ENCODE measurements around the gene GIGYF2. TPM values are rescaled to one million over a fixed set of nuclear protein-coding genes. Genes with fewer than 3 reads are reported as not detected.
"Not testable (repeated sequence)": the region's sequence is repeated elsewhere in the genome, so short reads cannot be mapped to it uniquely, and the experiment has no call there.

GIGYF2 gene
- polyA plus RNA-seq, 1 of the 3 experiments (the other 2 are of a cell fraction), result 12.8 TPM

DNA sequence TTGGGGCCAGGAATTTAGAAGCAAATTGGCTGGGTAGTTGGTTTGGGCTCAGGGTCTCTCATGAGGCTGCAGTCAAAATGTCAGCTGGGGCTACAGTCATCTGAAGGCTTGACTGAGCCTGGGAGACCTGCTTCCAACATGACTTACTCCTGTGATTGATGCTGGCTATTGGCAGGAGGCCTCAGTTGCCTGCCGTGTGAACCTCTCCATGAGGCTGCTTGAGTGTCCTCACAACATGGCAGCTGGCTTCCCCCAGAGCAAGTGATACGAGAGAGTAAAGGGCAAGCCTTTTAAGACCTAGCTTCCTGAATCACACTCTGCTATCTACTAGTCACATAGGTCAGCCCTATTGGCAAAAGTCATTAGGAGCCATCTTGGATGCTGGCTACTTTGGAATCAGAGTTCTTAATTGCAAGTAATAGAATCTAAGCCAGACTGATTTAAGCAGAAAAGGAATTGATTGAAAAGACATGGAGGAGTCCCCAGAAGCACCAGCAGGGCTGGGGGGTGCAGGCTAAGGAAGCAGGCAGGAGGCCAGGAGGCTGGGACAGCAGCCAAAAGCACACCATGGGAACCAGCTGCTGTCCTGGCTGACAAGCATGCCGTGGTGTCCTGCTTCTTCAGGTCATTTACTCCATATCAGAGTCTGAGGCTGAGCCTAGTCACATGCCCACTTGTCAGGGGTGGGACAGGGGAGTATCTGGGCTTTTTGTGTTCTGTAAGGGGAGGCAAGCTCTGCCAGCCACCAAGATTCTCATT lies 7.8 kb upstream of the GIGYF2 start:
- H3K4me1 ChIP-seq (ENCODE audit: control insufficient read depth in 1 of 2, insufficient read depth in 2 of 2, low read depth in 1 of 2, low read length in 1 of 2), result peaks cover 0 to 3% of the 10 kb centered on the region in 2 experiments; a peak in 1 of 4 replicates
- no peak overlapping the region for H3K27ac ChIP-seq (ENCODE audit: low read depth in 2 of 2, low read length in 1 of 2)
- no peak overlapping the region for H3K4me3 ChIP-seq (ENCODE audit: low read depth in 2 of 2, low read length in 1 of 2)
- H3K9me2 ChIP-seq, result no peaks in the 10 kb centered on the region
- H4K20me1 ChIP-seq (ENCODE audit: insufficient read depth), result no peaks in the 10 kb centered on the region
- WGBS (ENCODE audit: low lambda C conversion rate), result 23% methylated on average over 2 of the region's 3 CpGs
- H3K9me3 ChIP-seq, result no peaks in the 10 kb centered on the region
- no peaks in the 10 kb centered on the region for H3F3A ChIP-seq (replicated peaks; ENCODE audit: insufficient read depth)
- no peak overlapping the region for H3K4me2 ChIP-seq
- no peaks in the 10 kb centered on the region for H3K36me3 ChIP-seq (replicated peaks in 1 of 2; ENCODE audit: control insufficient read depth in 1 of 2, insufficient read depth in 2 of 2, low read length in 1 of 2)
- TF ChIP-seq MXI1 (IDR thresholded peaks at IDR 0.05; ENCODE audit: low read depth, low read length) (peak; percentile 90; the same call in 1 of the 2 replicates), GABPA (IDR thresholded peaks at IDR 0.05; ENCODE audit: low read depth) (no peak), MEF2A (IDR thresholded peaks at IDR 0.05; ENCODE audit: borderline replicate concordance, low read depth) (no peak), TAF1 (IDR thresholded peaks at IDR 0.05; ENCODE audit: borderline replicate concordance, low read depth, low read length) (no peak), RAD21 (IDR thresholded peaks at IDR 0.05; ENCODE audit: low read length) (no peak), NFIC (IDR thresholded peaks at IDR 0.05; ENCODE audit: borderline replicate concordance) (peak; percentile 44; the same call in 1 of the 2 replicates), RFX5 (IDR thresholded peaks at IDR 0.05; ENCODE audit: low read length) (no peak), FOSL2 (IDR thresholded peaks at IDR 0.05; ENCODE audit: borderline replicate concordance, low read depth) (no peak), FOXJ3 (CRISPR knock-in tag; IDR thresholded peaks at IDR 0.05) (no peak), ZBTB33 (IDR thresholded peaks at IDR 0.05; ENCODE audit: borderline replicate concordance, low read depth) (no peak), FOXM1 (IDR thresholded peaks at IDR 0.05; ENCODE audit: low read depth) (no peak), EZH2phosphoT487 (IDR thresholded peaks at IDR 0.05; ENCODE audit: borderline replicate concordance, low read depth) (no peak), PBX3 (IDR thresholded peaks at IDR 0.05) (no peak), YY1 (IDR thresholded peaks at IDR 0.05; ENCODE audit: low read depth) (no peak), ELF1 (IDR thresholded peaks at IDR 0.05) (no peak)
- TF ChIP-seq, protein P1, sequence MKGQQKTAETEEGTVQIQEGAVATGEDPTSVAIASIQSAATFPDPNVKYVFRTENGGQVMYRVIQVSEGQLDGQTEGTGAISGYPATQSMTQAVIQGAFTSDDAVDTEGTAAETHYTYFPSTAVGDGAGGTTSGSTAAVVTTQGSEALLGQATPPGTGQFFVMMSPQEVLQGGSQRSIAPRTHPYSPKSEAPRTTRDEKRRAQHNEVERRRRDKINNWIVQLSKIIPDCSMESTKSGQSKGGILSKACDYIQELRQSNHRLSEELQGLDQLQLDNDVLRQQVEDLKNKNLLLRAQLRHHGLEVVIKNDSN (IDR thresholded peaks at IDR 0.05; ENCODE audit: borderline replicate concordance, low read depth), result no peak; the same call in 1 of the 2 replicates
- TF ChIP-seq, protein P2, sequence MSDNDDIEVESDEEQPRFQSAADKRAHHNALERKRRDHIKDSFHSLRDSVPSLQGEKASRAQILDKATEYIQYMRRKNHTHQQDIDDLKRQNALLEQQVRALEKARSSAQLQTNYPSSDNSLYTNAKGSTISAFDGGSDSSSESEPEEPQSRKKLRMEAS (IDR thresholded peaks at IDR 0.05; ENCODE audit: low read depth), result 0 out of 2 replicates have a peak, but pooled peaks have one; percentile 36
- H2AFZ ChIP-seq (ENCODE audit: low read depth), result no peak overlapping the region
- CTCF ChIA-PET, result interaction anchor here (0.6 kb wide), 1 partner anchor 56 kb away, joined by 3 read pairs; the partner anchor contains the start of gene EFHD1
- H3K9ac ChIP-seq, result no peak overlapping the region
- H3K79me2 ChIP-seq (ENCODE audit: insufficient read depth), result no peaks in the 10 kb centered on the region
- DNase-seq, result peak; percentile 60
- H3K27me3 ChIP-seq (ENCODE audit: insufficient read depth), result no peaks in the 10 kb centered on the region; the same call in 1 of the 2 replicates
- POLR2A ChIA-PET, result no interaction called here

DNA sequence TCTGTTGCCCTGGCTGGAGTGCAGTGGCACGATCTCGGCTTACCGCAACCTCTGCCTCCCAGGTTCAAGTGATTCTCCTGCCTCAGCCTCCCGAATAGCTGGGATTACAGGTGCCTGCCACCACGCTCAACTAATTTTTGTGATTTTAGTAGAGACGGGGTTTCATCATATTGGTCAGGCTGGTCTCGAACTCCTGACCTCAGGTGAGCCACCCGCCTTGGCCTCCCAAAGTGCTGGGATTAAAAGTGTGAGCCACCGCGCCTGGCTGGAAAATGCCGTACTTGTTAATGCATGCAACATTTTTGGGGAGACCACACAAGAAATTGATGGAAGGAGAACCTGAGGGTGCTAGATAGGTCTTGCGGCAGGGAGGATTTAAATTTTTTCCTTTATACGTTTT lies 6.0 kb upstream of the GIGYF2 start:
- 82% methylated on average over 10 of the region's 13 CpGs for WGBS (ENCODE audit: low lambda C conversion rate)
- H3K9me2 ChIP-seq; POLR2A ChIA-PET; H3K4me3 ChIP-seq (ENCODE audit: low read depth in 2 of 2, low read length in 1 of 2); H3K9ac ChIP-seq; H3K27ac ChIP-seq (ENCODE audit: low read depth in 2 of 2, low read length in 1 of 2); H3F3A ChIP-seq (replicated peaks; ENCODE audit: insufficient read depth); H3K36me3 ChIP-seq (replicated peaks in 1 of 2; ENCODE audit: control insufficient read depth in 1 of 2, insufficient read depth in 2 of 2, low read length in 1 of 2); CTCF ChIA-PET; H3K79me2 ChIP-seq (ENCODE audit: insufficient read depth); H3K9me3 ChIP-seq; DNase-seq; H3K4me2 ChIP-seq; H2AFZ ChIP-seq (ENCODE audit: low read depth); H3K27me3 ChIP-seq (ENCODE audit: insufficient read depth); H4K20me1 ChIP-seq (ENCODE audit: insufficient read depth); H3K4me1 ChIP-seq (ENCODE audit: control insufficient read depth in 1 of 2, insufficient read depth in 2 of 2, low read depth in 1 of 2, low read length in 1 of 2): not testable (repeated sequence)
